Osteocyte (in vitro differentiated cells): ENCODE results near the gene MGAT3. TPM values are rescaled to one million over a fixed set of nuclear protein-coding genes. Genes with fewer than 3 reads are reported as not detected.

Experiments
- DNase-seq: peaks from one replicate; pipeline ENCODE4 v3.0.0; 2021; ENCODE audit warnings: mixed read lengths; ENCODE audit not compliant: unreplicated experiment; ENCODE audit errors: extremely low spot score
- H3K27ac Mint-ChIP-seq: one replicate; pipeline ENCODE4 v1.8.0; 2021; ENCODE audit warnings: mild to moderate bottlenecking, mixed read lengths; ENCODE audit not compliant: unreplicated experiment
- H3K27me3 Mint-ChIP-seq: one replicate; pipeline ENCODE4 v1.8.0; 2021; ENCODE audit warnings: mixed read lengths; ENCODE audit not compliant: unreplicated experiment
- H3K36me3 Mint-ChIP-seq: one replicate; pipeline ENCODE4 v1.8.0; 2021; ENCODE audit warnings: mixed read lengths; ENCODE audit not compliant: unreplicated experiment
- H3K4me1 Mint-ChIP-seq: one replicate; pipeline ENCODE4 v1.8.0; 2021; ENCODE audit warnings: mixed read lengths; ENCODE audit not compliant: unreplicated experiment
- H3K4me3 Mint-ChIP-seq: one replicate; pipeline ENCODE4 v1.8.0; 2021; ENCODE audit warnings: mild to moderate bottlenecking, moderate library complexity, mixed read lengths; ENCODE audit not compliant: unreplicated experiment
- H3K9me3 Mint-ChIP-seq: one replicate; pipeline ENCODE4 v1.8.0; 2021; ENCODE audit warnings: mixed read lengths; ENCODE audit not compliant: unreplicated experiment
- total RNA-seq: library from RNA; stranded (reverse); gene quantifications from 2 replicates; pipeline ENCODE4 v1.2.1, GENCODE V29; 2021
- TF ChIP-seq, protein P1 (sequence below): fragments of 200-600 bp; sonication (generic); IDR thresholded peaks from 2 replicates; pipeline ENCODE4 v1.5.0; 2021; ENCODE audit warnings: antibody characterized with exemption, mild to moderate bottlenecking, moderate library complexity

MGAT3 gene
- total RNA-seq, 1 donor from 2014 or later: 10.9 TPM

DNA sequence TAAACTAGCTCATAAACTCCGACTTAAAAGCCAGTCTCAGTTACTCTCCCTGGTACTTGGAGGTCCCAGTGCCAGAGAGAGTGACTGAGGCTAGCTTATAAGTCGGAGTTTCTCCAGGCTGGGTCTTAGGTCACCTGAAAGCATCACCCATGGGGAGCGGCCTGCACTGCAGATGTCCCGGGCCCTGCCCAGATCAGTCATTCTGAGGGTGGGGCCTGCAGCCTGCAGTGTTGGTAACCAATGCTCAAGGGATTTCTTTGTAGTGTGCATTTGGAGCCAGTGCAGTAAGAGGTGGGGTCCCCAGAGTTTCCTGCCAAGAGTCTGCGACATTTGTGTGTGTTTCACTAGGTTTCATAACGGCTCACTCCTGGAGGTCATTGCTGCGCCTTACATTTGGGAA, 42.4 kb upstream of the MGAT3 start:
- Mint-ChIP-seq H3K4me3 (no peak overlapping the region), H3K9me3 (no peaks in the 10 kb centered on the region), H3K36me3 (peaks cover 15% of the 10 kb centered on the region), H3K27me3 (no peaks in the 10 kb centered on the region), H3K27ac (no peak overlapping the region), H3K4me1 (peaks cover 16% of the 10 kb centered on the region)
- TF ChIP-seq, protein P1, sequence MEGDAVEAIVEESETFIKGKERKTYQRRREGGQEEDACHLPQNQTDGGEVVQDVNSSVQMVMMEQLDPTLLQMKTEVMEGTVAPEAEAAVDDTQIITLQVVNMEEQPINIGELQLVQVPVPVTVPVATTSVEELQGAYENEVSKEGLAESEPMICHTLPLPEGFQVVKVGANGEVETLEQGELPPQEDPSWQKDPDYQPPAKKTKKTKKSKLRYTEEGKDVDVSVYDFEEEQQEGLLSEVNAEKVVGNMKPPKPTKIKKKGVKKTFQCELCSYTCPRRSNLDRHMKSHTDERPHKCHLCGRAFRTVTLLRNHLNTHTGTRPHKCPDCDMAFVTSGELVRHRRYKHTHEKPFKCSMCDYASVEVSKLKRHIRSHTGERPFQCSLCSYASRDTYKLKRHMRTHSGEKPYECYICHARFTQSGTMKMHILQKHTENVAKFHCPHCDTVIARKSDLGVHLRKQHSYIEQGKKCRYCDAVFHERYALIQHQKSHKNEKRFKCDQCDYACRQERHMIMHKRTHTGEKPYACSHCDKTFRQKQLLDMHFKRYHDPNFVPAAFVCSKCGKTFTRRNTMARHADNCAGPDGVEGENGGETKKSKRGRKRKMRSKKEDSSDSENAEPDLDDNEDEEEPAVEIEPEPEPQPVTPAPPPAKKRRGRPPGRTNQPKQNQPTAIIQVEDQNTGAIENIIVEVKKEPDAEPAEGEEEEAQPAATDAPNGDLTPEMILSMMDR: no peak
- no peak for DNase-seq

- Mint-ChIP-seq H3K4me1 (peaks cover 16% of the 10 kb centered on the region), H3K36me3 (peaks cover 20% of the 10 kb centered on the region), H3K27ac (no peak overlapping the region), H3K27me3 (no peaks in the 10 kb centered on the region), H3K4me3 (no peak overlapping the region), H3K9me3 (no peaks in the 10 kb centered on the region)
- TF ChIP-seq, protein P1: no peak
- DNase-seq: no peak
These were observed 41.9 kb upstream of the MGAT3 start for GRCh38 chr22:39414886-39415285.

DNA sequence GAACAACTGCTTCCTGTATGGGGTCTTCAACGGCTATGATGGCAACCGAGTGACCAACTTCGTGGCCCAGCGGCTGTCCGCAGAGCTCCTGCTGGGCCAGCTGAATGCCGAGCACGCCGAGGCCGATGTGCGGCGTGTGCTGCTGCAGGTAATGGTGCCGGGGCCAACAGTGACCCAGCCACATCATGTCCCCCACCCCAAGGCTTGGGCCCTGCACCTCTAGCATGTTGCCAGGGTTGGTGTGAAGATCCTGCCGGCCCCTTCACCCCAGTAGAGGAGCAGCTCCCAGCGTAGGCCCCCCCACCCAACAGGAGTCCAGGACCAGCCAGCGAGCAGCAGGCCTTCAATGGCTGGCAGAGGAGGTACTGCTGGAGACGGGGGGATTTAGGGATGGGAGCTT, 41.3 kb upstream of the MGAT3 start:
- peaks cover 16% of the 10 kb centered on the region for H3K4me1 Mint-ChIP-seq
- no peaks in the 10 kb centered on the region for H3K9me3 Mint-ChIP-seq
- H3K4me3 Mint-ChIP-seq: no peak overlapping the region
- no peak for DNase-seq
- H3K27ac Mint-ChIP-seq: no peak overlapping the region
- H3K36me3 Mint-ChIP-seq: peaks cover 23% of the 10 kb centered on the region
- H3K27me3 Mint-ChIP-seq: no peaks in the 10 kb centered on the region
- TF ChIP-seq, protein P1: no peak

- no peak for DNase-seq
- H3K36me3 Mint-ChIP-seq: peaks cover 29% of the 10 kb centered on the region
- H3K27me3 Mint-ChIP-seq: no peaks in the 10 kb centered on the region
- no peaks in the 10 kb centered on the region for H3K9me3 Mint-ChIP-seq
- H3K27ac Mint-ChIP-seq: no peak overlapping the region
- TF ChIP-seq, protein P1: no peak
- H3K4me1 Mint-ChIP-seq: peaks cover 16% of the 10 kb centered on the region
- H3K4me3 Mint-ChIP-seq: no peak overlapping the region
These were observed 40.5 kb upstream of the MGAT3 start for GRCh38 chr22:39416319-39416718.

- TF ChIP-seq, protein P1: no peak
- Mint-ChIP-seq H3K36me3 (peaks cover 33% of the 10 kb centered on the region), H3K4me3 (no peak overlapping the region), H3K4me1 (peaks cover 11% of the 10 kb centered on the region), H3K27me3 (no peaks in the 10 kb centered on the region), H3K27ac (no peak overlapping the region), H3K9me3 (no peaks in the 10 kb centered on the region)
- DNase-seq: no peak
These were observed 39.2 kb upstream of the MGAT3 start for GRCh38 chr22:39417641-39418040.
